HK-2 (cell line): Measurements from ENCODE around the gene PIK3R5.
"Not testable (repeated sequence)": the region's sequence is repeated elsewhere in the genome, so short reads cannot be mapped to it uniquely, and the experiment has no call there.

Experiments
- DNase-seq: peaks from one replicate; pipeline ENCODE4 v3.0.0-alpha.2; 2018; ENCODE audit not compliant: unreplicated experiment

The PIK3R5 gene

GRCh38 chr17:8859027-8859803 lies 106.3 kb downstream of the PIK3R5 start:
- no peak for DNase-seq

- DNase-seq: no peak
Observed at GRCh38 chr17:8857919-8858318, 107.6 kb downstream of the PIK3R5 start.

DNA sequence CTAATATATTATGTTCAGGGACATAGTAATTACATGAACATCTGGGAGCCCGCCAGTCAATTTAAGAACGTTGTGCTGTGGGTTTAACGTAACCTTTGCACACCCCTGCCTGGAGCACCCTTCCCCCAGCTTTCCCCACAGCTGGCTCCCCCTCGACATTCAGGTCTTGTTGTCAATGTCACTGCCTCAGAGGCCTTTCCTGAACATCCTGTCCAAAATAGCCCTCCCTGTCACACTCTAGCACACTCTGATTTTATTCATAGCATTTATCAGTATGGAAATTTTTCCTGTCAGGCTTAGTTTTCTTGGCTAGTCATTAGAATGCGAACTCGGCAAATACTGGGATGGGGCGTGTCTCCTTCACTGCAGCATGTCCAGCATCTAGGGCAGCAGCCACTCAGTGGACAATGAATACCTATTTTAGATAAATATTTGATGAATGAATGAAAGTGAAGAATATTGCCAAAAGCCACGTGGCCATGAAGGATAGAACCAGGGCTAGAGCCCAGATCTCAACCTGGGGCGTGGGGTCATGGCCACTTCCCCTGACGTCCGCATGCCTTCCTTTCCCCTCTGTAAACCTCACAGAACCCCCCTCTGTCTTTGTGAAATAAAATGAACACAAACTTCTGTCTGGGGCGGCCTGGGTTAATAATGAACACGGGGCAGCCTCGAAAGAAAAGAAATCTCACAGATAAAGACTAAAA lies 108.5 kb downstream of the PIK3R5 start:
- no peak for DNase-seq

- DNase-seq: not testable (repeated sequence)
Observed at GRCh38 chr17:8856205-8856603, 109.3 kb downstream of the PIK3R5 start.

DNA sequence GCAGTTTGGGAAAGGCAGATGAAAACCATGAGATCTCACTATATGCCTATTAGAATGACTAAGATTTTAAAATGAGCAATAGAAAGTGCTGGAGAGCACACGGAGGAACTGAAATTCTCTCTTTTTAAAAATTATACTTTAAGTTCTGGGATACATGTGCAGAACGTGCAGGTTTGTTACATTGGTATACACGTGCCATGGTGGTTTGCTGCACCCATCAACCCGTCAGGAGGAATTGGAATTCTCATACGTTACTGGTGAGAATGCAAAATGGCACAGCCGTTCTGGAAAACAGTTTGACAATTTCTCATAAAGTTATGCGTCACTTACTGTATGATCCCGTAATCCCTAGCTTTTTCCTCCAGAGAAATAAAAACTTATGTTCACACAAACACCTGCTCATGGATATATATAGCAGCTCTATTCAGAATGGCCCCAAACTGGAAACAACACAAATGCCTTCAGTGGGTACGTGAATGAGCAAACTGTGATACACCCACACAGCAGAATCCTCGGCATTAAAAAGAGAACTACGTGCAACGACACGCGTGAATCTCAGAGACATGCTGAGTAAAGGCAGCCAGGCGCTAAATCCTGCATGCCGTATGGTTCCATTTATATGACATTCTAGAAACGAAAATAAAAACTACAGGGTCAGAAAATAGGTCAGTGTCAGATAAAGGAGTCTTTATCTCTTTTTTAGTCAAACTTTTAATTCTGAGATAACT lies 109.9 kb downstream of the PIK3R5 start:
- no peak for DNase-seq

- no peak for DNase-seq
Observed at GRCh38 chr17:8851600-8851999, 113.9 kb downstream of the PIK3R5 start.

- no peak for DNase-seq
Observed at GRCh38 chr17:8849311-8850041, 116.0 kb downstream of the PIK3R5 start.

- DNase-seq: no peak
Observed at GRCh38 chr17:8847891-8848290, 117.6 kb downstream of the PIK3R5 start.

DNA sequence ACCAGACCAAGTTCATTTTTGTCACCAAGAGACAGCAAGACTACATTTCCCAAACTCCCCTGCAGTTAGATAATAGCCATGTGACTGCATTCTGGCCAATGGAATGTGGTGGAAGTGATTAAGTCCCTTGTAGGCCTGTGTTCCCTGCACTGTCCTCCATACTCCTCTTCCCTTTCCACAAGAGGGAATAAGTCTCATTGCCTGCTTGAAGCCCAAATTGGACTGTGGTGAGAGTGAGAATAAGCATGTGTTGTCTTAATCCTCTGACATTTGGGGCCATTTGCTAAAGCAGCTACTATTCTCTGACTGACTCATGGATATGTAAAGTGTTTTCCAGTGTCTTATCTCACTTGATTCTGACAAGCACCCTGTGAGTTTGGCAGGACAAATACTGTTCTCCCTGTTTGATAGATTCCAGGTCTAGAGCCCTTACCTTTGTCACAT lies 118.7 kb downstream of the PIK3R5 start:
- DNase-seq: no peak

GRCh38 chr17:8844229-8845218 lies 121.0 kb downstream of the PIK3R5 start:
- DNase-seq: no peak

- no peak for DNase-seq
Observed at GRCh38 chr17:8843344-8843743, 122.2 kb downstream of the PIK3R5 start.

- no peak for DNase-seq
Observed at GRCh38 chr17:8841844-8842243, 123.7 kb downstream of the PIK3R5 start.

DNA sequence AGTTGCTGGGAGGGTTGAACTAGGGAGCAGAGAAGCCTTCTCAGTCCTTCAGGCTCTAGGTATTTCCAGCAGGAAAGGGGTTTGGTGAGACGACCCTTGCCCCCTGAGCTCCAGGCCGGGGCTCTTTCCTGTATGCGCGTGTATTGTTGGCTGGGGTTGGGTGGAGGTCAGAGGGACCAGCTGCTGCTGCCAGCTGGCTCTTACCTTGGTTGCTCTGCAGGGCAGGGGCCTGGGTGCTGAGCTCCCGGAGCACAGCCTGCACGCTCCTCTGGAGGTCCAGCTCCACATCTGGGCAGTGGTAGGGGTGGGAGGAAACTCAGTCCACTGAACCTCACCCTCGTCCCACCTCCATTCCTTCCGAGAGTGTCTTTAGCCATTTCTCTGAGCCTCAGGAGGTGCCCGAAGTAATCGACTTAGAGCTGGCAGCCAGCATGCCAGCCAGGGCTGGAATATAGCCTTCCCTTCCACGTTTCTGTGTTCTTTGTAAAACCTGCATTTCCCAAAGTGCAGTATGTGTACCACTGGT lies 126.0 kb downstream of the PIK3R5 start:
- DNase-seq: no peak

DNA sequence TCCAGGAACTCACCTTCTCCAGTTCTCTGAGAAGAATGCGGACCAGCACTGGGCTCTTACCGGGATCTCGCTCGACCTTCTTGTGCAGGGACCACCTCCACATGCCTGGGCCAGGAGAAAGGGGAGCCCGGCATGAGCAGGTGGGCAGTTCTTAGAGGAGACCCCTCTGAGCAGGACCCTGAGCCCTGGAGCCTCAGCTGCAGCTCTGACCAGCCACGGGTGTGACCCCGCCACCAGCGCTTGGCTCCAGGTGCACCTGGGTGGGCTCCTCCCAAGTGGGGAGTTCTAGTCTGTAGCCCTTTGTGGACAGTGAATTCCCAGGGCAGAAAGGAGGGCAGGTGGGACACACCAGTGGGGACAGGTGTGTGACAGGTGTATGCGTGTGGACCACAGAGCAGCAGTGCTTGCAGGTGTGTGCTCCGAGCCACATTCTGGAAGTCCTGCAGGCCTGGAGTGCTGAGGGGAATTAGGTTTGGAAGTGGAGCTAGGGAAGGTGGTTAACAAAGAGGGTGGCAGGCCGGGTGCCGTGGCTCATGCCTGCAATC lies 126.9 kb downstream of the PIK3R5 start:
- no peak for DNase-seq

- DNase-seq: peak; percentile 39
Observed at GRCh38 chr17:8837563-8838075, 127.9 kb downstream of the PIK3R5 start.

GRCh38 chr17:8836821-8837562 lies 128.5 kb downstream of the PIK3R5 start:
- DNase-seq: no peak

DNA sequence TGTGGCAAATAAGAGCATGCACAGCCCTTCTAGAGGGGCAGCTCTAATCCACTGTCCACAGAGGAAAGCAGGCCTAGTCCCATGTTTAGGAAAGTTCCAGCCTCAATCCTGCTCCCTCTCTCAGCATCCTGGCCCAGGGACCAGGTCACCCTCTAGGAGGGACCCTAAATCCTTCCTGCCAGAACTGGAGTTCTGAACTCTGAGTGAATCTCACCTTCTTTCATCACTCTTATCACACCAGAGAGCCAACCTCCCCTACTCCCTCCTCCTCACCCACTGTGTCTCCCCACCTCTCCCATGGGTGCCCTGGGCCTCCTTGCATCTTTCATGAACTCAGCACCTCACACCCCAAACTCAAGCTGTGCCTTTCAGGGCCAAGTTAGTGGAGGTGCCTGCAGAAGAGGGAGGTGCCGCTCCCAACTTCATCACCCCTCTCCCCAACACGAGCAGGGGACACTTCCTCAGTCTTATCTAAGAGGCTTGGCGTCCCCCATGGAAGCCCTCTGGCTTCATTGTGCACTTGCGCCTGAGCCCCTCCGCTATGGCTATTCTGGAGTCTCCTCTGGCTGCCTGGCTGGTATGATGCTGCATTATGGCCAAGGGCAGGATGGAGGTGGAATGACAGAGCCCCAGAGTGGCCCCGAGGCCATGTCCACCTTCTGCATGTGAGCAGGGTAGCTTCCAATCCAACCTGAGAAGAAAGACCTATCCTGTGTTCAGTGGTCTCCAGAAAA lies 129.7 kb downstream of the PIK3R5 start:
- DNase-seq: no peak

- no peak for DNase-seq
Observed at GRCh38 chr17:8835106-8835505, 130.4 kb downstream of the PIK3R5 start.
